GM12873 (cell line): ENCODE results near the gene RANBP9.

Source experiments
- TF ChIP-seq, protein P1 (sequence below): IDR thresholded peaks from 2 replicates; pipeline ENCODE4 v1.5.1; 2012; ENCODE audit warnings: low read depth, mild to moderate bottlenecking, moderate library complexity, low read length, control low read depth; ENCODE audit not compliant: insufficient read depth; ENCODE audit errors: missing control alignments

Gene RANBP9

DNA sequence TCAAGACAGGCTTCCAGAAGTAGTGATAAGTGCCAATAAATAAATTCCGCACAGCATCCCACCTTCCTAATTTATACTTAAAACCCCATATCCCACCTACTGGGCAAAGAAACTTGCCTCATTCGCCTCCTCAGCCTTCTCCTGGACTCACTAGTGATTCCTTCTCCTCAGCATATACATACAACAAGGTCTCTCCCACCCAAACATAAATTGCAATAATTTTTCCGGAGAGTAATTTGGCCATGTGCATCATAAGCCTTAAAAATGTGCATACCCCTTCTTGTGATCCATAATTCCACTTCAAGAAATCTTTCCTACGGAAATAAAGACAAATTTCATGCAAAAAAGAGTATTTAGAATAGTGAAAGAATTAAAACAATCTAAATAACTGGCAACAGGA lies 26.8 kb downstream of the RANBP9 start:
- TF ChIP-seq, protein P1, sequence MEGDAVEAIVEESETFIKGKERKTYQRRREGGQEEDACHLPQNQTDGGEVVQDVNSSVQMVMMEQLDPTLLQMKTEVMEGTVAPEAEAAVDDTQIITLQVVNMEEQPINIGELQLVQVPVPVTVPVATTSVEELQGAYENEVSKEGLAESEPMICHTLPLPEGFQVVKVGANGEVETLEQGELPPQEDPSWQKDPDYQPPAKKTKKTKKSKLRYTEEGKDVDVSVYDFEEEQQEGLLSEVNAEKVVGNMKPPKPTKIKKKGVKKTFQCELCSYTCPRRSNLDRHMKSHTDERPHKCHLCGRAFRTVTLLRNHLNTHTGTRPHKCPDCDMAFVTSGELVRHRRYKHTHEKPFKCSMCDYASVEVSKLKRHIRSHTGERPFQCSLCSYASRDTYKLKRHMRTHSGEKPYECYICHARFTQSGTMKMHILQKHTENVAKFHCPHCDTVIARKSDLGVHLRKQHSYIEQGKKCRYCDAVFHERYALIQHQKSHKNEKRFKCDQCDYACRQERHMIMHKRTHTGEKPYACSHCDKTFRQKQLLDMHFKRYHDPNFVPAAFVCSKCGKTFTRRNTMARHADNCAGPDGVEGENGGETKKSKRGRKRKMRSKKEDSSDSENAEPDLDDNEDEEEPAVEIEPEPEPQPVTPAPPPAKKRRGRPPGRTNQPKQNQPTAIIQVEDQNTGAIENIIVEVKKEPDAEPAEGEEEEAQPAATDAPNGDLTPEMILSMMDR, result no peak

DNA sequence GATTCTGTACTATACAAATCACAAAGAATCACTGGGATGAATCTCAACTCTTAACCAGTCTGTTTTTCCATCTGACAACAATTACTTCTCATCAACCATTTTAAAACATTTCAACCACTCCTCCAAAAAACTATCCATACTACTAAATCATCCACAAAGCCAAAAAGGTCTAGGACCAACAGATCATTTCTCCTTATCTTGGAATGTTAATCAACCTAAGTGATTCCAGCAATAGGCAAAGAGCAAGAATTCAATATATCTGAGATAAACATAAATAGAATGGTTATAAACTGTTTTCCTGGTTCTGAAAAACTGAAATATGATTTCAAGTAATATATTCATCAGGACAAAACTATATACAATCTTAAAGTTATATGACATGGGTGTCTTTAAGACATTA lies 28.6 kb downstream of the RANBP9 start:
- TF ChIP-seq, protein P1, result no peak

DNA sequence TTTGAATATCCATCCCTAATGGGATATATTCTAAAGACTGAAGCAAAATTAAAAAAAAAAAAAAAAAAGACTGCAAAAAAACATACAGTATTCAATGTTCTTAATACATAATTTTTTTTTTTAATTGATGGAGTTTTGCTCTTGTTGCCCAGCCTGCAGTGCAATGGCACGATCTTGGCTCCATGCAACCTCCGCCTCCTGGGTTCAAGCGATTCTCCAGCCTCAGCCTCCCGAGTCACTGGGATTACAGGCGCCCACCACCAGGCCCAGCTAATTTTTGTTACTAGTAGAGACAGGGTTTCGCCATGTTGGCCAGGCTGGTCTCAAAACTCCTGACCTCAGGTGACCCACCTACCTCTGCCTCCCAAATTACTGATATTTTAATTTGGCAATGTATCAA lies 29.3 kb downstream of the RANBP9 start:
- TF ChIP-seq, protein P1, result no peak

DNA sequence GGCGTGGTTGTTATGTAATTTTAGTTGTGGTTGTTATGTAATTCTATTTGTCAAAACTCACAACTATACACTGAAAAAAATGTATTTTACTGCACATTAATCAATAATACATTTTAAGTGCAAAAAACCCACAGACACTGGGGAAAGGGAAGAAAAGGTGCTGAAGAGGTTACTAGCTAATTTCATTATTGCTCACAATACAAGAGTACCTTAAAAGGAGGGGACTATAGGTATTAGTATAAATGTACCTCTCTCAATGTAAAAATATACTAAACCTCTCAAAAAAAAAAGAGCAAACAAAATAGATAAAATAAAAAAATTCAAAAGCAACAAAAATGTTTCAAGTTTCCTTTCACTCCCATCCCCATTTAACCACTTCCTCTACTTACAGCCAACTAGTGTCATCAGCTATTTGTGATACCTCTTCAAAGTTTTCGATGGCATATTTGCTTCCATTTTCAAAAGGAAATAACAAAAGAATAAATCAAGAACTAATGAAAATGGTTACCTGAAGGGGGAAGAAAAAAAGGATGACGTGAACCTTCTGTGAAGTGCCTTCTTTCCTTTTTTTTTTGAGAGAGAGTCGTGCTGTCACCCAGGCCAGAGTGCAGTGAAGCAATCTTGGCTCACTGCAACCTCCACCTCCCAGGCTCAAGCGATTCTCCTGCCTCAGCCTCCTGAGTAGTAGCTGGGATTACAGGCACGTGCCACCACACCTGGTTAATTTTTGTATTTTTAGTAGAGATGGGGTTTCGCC lies 30.2 kb downstream of the RANBP9 start:
- TF ChIP-seq, protein P1, result no peak

DNA sequence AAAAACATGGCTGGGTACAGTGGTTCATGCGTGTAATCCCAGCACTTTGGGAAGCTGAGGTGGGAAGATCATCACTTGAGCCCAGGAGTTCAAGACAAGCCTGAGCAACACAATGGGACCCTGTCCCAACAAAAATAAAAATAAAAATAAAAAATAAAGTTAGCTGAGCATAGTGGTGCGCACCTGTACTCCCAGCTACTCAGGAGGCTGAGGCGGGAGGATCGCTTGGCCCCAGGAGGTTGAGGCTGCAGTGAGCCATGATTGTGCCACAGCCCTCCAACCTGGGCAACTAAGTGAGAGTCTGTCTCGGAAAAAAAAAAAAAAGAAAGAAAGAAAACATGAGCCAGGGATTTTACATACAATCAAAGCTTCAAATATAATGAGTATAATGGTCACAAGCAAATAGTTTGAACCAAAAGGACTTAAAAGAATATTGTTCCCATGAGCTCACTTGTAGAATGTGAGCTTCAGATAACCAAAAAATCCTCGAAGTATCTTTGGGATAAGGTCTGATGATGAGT lies 31.1 kb downstream of the RANBP9 start:
- TF ChIP-seq, protein P1, result no peak

DNA sequence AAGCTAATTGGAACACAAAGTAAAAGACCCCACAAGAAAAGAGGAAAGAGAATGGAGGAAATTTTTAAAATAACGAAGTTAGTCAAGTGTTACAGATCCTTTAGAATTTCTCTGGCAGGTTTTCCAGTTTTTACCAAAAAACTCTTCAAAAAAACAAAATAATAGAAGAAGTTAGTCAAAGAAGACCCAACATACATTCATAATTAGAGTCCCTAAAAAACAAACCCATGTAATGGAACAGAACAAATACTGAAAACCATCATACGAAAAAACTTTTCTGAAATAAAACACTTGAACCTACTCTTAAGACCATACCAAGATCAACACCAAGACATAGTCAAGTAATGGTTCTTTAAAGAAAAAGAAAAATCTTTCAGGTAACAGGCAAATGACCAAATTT lies 31.6 kb downstream of the RANBP9 start:
- TF ChIP-seq, protein P1, result no peak

DNA sequence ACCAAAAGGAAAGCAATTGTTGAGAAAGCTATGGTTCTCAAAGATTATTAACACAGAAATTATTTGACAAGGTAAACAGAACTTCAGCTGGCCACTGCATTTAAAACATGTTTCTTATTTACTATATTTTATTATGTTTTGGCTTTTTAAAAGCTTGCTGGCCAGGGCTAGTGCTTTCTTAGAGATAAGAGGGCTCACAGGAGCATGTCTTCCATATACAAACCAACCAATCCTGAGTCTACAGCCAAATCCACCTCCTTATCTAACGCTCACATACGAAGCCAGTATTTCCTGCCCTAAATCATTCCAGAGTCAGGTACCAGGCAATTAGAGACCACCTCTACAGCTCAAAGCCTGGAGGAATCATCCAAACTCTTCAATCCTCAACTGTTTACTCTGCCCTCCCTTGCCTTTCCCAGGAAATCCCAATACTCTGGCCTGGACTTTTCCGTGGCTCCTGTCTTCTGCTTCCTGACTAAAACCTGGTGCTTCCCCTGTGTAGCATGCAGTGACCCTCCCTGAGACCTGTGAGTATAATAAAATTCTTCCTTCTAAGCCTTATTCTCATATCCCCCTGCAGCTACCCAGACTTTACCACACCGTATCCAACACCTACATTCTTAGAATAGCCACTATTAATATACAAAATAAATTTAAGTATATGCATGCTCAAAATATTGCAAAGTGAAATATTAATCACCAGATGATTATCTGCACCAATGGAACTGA lies 33.2 kb downstream of the RANBP9 start:
- TF ChIP-seq, protein P1, result no peak
